ENCODE results near the gene CNOT4. TPM values are rescaled to one million over a fixed set of nuclear protein-coding genes. Genes with fewer than 3 reads are reported as not detected.

Gene CNOT4
- total and polyA plus RNA-seq, 10 of the 15 experiments (the other 5 are each of a cell fraction or from before 2014, with no cell fraction given), result 9.4 to 29.6 (median 16.6) TPM

GRCh38 chr7:135550196-135550595, 40.3 kb upstream of the CNOT4 start:
- RAD21 ChIA-PET (ENCODE audit: unreplicated experiment), result no interaction called here
- no TSS peak for BruUV-seq (replicated peaks)
- Histone ChIP-seq H3K27me3 (replicated peaks in 1 of 2; ENCODE audit: control insufficient read depth in 2 of 2, insufficient read depth in 2 of 2, low read length in 1 of 2) (no peaks in the 10 kb centered on the region), H3K9me3 (replicated peaks; ENCODE audit: control insufficient read depth, insufficient read depth, low read length) (no peaks in the 10 kb centered on the region), H3K9ac (ENCODE audit: control insufficient read depth, insufficient read depth, low read length) (no peak overlapping the region), H3K27ac (ENCODE audit: control insufficient read depth, insufficient read depth) (no peak overlapping the region), H3K4me3 (no peak overlapping the region), H3K4me1 (ENCODE audit: control insufficient read depth, insufficient read depth, low read length) (peaks cover 3% of the 10 kb centered on the region), H2AFZ (ENCODE audit: control insufficient read depth, low read depth, low read length) (no peak overlapping the region), H3K4me2 (ENCODE audit: control insufficient read depth, insufficient read depth) (no peak overlapping the region), H4K20me1 (ENCODE audit: control insufficient read depth, insufficient read depth) (no peaks in the 10 kb centered on the region), H3K79me2 (ENCODE audit: control insufficient read depth, insufficient read depth, low read length) (no peaks in the 10 kb centered on the region), H3K36me3 (ENCODE audit: control insufficient read depth in 2 of 2, insufficient read depth in 2 of 2, low read length in 1 of 2) (no peaks in the 10 kb centered on the region)
- TF ChIP-seq NBN (IDR thresholded peaks at IDR 0.05) (no peak), ZBTB11 (CRISPR knock-in tag; IDR thresholded peaks at IDR 0.05) (no peak), SUPT20H (IDR thresholded peaks at IDR 0.05; ENCODE audit: borderline replicate concordance, control insufficient read depth, low read depth, low read length) (no peak), CHD1 (IDR thresholded peaks at IDR 0.05; ENCODE audit: low read depth, low read length) (no peak), FOXM1 (IDR thresholded peaks at IDR 0.05; ENCODE audit: low read depth, low read length) (no peak), POLR2A (IDR thresholded peaks at IDR 0.05; ENCODE audit: low read depth, low read length) (no peak), STAT1 (conservative IDR thresholded peaks at IDR 0.05) (no peak), NFXL1 (IDR thresholded peaks at IDR 0.05; ENCODE audit: borderline replicate concordance) (no peak), NFIC (IDR thresholded peaks at IDR 0.05; ENCODE audit: low read depth, low read length) (no peak), ZZZ3 (IDR thresholded peaks at IDR 0.05; ENCODE audit: control insufficient read depth, insufficient read length, low read depth) (no peak), POLR2AphosphoS2 (IDR thresholded peaks at IDR 0.05; ENCODE audit: low read depth, low read length) (no peak)
- intact Hi-C loops (cut with micrococcal nuclease; ENCODE audit: unreplicated experiment) (no loop called here), in situ Hi-C loops (cut with MboI) (loop anchor here (10.0 kb wide), 1 partner anchor 555 kb away; no protein-coding TSS in a partner anchor)
- ATAC-seq (no peak), FAIRE-seq (no peak), DNase-seq (ENCODE audit: low read depth, low spot score) (no peak)
- POLR2A ChIA-PET, result interaction anchor here (0.7 kb wide), 1 partner anchor 1437 kb away, joined by 3 read pairs; no protein-coding TSS in a partner anchor
- 87% methylated on average over 7 of the region's 7 CpGs for WGBS (ENCODE audit: insufficient coverage, insufficient replicate concordance, low lambda C conversion rate, missing lambda C conversion rate)
- SMC1A ChIA-PET (ENCODE audit: uncharacterized antibody, unreplicated experiment), result no interaction called here
- CTCF ChIA-PET, result interaction anchor here (0.6 kb wide), 1 partner anchor 1583 kb away, joined by 3 read pairs; no protein-coding TSS in a partner anchor

Data from GM12878 (cell line).